ENCODE measurements around the gene TRMT5. TPM values are rescaled to one million over a fixed set of nuclear protein-coding genes. Genes with fewer than 3 reads are reported as not detected.

TRMT5 gene, protein sequence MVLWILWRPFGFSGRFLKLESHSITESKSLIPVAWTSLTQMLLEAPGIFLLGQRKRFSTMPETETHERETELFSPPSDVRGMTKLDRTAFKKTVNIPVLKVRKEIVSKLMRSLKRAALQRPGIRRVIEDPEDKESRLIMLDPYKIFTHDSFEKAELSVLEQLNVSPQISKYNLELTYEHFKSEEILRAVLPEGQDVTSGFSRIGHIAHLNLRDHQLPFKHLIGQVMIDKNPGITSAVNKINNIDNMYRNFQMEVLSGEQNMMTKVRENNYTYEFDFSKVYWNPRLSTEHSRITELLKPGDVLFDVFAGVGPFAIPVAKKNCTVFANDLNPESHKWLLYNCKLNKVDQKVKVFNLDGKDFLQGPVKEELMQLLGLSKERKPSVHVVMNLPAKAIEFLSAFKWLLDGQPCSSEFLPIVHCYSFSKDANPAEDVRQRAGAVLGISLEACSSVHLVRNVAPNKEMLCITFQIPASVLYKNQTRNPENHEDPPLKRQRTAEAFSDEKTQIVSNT
- total RNA-seq (2014; rRNA removed), result 16.2 and 22.0 TPM in 2 replicates
- 5.6 TPM for polyA plus RNA-seq (2012)

DNA sequence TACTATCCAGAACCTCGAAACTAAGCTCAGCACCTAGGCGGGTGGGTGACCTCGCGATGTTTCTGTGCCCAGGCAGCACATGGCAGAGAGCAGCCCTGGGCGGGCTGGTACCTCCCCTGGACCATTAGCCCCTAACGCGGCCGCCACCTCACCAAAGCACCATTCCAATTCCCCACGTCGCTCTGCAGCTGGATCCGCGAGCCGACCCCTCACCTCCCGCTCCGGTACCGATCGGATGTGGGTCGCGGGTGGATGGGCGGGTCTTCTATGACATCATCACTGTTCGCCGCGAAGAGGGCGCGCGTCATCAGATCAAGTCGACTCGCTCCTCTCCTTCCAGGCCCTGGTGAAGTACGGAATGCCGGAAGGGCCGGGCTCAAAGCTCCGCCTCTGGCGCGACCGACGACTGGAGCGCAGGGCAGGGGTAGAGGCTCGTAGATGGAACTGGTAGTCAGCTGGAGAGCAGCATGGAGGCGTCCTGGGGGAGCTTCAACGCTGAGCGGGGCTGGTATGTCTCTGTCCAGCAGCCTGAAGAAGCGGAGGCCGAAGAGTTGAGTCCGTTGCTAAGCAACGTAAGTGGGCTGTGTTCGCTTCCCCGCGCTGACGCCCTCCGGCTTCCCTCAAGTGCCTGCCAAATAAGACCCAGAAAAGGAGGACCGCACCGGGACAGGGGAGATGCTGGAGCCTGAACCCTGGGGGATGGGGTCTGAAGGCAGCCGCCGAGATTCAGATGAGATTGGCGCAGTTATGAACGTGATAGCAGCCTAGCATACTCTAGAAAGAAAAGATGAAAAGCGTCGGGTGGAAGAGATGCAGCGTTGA, at the start of gene TRMT5, which contains the start of gene SLC38A6:
TSS of gene TRMT5 (minus strand) at position 269 of the 822 bp plus-strand sequence. CDS start at position 163, 106 bp downstream.
TSS of gene SLC38A6 (plus strand) at position 435 of the 822 bp plus-strand sequence. CDS start at position 468, 33 bp downstream.
- peak; percentile 96 for DNase-seq (ENCODE audit: low read depth)

DNA sequence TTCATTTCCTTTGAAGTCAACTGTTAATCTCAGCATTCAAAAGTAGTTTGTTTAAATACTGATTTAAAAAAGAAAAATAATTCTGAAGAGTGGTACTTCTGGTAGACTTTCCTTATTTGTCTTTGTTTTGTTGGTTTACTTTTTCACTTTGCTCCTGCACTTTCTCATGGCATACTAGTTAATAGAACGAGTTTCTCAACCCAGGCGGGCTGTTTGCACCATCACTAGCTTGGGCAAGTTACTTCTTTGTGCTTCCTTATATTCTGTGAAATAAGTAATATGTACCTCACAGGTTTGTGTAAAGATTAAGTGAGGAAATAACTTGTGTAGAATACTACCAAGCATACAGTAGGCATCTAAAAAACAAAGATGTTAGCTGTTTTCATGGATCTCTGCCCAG, 45.6 kb upstream of the TRMT5 start:
- DNase-seq (ENCODE audit: low read depth), result no peak

DNA sequence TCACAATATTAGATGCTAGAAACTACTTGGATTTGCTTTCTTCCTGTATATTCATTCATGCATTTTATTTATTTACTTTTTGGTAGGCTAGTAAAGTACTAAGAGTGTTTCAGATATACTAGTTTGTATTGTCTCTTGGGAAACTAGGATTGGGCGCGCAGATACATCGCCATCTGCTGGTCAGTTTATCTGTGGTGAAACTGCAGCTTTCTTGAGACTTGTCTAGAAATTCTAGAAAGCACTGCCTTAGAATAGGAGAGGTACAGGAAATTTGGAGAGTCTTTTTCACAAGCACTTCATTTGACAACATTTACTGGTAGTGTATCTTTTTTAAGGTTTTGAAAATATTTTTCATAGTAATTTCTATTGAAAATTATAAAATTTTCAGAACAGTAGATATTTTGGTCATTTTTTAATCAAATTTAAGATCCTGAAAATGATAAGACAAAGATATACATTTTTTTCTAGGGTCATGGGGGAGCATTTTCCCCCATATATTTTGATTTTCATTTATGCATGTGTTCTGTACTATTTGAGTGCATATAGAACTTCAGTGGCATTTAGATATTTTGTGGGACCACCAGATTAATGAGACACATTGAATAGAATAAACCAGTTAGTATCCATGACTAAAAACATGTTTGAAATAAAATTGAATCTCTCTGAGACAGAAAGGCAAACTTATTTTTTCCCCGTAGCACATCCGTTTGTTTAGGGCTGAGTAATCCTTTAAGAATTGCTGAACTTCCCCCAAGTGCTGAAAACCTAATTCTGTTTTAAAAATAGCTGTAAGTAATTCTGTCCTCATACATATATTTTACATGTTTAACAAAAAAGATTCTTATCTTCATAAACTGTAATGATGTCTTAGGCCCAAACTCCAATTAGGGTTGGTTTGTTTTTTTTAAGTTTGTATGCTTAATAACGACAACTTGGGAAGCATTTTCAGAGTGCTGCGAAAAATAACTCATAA, 44.7 kb upstream of the TRMT5 start:
- peak; percentile 90 for DNase-seq (ENCODE audit: low read depth)

DNA sequence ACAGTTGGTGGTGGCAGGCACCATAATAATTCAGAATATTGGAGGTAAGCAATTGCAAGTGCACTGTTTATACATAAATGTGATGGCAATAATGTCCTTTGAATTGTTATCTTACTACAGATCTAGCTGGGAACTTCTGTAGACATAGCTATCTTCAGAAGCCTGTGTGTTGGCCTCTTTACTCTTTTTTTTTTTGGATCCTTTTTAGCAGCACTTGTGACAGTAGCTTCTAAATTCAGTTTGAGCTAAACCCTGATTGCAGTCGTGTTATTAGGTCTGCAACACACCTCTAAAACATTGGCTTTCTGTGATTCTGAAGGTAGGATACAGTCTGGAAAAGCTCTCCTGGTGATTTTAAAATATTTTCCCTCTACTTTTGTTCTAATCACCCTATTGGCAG, 38.7 kb upstream of the TRMT5 start:
- DNase-seq (ENCODE audit: low read depth), result no peak

DNA sequence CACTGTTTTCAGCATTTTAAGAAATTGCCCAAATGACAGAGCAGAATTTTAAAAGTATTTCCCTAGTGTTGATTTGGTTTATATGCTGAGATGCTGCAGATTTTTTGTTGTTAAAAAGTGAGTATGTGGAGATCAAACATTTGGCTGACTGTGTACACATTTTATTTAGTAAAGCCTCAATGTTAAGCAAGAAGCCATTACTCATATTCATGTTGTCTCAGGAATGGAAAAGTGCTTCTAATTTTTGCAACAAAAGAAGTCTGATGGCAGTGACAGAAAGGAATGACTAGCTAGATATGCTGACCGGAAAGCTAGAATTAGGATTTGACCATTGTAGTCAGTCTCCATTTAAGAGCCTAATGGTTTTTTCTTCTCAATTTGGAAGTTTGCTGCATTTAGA, 22.7 kb upstream of the TRMT5 start:
- DNase-seq (ENCODE audit: low read depth), result peak; percentile 67

DNA sequence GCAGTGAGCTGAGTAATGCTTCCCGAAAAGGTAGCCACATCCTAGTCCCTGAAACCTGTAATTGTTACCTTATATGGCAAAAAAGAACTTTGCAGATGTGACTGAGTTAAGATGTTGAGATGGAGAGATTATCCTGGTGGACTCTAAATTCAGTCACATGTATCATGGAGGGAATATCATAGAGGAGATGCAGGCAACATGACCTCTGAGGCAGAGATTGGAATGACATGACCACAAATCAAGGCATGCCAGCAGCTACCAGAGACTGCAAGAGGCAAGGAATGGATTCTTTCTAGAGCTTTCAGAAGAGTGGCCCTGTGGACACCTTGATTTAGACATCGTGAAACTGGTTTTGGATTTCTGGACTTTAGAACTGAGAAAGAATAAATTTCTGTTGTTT, 18.7 kb upstream of the TRMT5 start:
- no peak for DNase-seq (ENCODE audit: low read depth)

DNA sequence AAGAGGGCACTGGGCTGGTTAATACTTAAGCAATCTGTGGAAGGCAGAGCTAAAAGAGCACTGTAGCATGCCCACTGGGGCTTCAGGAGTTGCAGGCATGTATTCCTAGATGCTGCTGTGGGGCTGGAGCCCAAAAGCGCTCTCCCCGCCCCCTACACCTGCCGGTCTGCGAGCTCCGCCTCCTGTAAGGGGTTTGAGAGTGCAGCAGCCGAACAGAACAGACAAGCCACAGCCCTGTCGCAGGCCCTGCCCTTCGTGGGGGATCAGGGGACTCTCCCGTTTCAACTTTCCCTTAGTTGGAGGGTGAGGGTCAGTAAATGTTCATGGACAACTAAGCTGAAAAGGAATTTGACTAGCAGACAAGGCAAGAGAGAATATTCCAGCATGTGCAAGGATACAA, 17.7 kb upstream of the TRMT5 start:
- DNase-seq (ENCODE audit: low read depth), result no peak

DNA sequence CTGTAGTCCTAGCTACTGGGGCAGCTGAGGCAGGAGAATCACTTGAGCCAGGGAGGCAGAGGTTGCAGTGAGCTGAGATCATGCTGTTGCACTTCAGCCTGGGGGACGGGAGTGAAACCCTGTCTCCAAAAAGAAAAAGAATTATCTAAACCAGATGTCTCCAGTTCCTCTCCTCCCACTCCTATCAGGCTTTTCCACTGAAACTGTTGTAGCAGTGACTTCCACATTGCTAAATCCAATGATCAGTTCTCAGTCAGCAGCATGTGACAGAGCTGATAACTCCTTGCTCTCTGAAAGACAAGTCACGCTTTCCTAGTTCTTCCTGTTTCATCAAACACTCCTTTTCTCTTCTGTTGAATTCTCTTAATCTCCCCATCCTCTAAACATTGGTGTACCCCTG, 8.7 kb upstream of the TRMT5 start:
- no peak for DNase-seq (ENCODE audit: low read depth)

DNA sequence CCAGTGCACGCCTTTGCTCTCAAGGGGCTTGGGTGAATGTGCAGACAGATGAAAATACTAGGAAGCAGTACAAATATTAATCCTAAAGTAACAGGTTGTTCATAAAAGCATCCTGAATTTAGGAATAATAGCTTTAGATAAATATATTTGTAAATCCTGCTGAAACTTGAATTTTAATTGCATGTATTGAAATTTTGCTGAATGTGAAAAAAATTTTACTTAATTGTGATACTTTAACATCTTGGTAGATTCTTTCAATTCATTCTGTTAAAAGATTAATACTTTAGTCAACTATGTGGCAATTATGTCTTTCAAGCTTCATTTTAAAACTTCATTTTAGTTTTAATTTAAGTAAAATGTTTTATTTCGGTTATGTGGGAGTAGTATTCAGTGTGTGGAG, 5.6 kb upstream of the TRMT5 start:
- no peak for DNase-seq (ENCODE audit: low read depth)

DNA sequence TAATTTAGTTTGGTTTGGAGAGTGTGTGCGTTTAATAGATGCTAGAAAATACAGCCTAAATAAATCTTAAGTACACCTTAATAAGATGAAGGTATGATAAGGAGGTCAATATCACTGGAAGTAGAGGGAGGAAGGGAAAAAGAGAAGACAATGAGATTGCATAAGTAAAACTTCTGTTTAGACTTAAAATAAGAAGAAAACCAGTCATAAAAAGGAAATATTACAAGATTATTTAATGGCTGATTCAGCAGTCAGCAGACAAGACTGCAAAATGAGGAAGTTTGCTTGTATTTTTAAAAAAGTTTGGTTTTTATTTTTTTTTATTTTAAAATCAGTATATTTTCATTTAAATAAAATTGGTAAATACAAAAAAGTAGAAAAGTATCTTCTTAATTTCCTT, 3.3 kb upstream of the TRMT5 start:
- DNase-seq (ENCODE audit: low read depth), result no peak

DNA sequence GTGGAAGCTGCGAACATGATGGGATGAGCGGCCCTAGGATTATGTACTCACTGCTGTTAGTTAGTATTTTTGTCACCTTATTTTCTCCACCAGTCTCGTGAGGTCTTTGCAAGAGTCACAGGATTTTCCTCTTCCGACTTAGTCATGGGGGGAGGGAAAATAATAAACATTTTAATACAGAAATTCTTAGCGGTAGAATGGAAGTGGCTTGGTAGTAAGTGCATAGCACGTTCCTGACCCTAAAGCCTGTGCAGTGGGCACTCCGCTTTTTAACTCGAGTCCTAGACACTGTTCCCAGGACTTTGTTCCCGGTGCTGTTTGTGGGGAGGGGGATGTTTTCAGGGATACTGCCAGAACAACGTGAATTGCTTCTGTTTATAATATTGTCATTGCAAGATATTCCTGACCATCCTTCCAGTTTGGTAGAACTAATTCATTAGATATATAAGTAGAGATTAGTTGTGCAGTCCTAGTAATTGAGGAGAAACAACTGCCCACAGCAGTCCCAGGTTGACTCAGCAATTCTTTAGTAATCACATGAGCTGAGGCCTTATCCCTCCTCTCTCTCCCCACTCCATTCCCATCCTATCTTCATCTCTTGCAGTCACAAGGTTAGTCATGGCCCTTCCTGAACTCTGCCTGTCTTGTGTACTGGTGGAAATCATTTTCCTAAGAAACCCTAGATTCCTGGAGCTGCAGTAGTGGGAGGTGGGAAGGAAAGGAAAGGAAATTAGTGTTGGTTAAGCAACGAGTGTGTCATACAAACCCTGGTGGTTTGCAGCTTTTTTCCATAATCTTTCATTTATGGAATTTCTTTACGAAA, 965 bp upstream of the TRMT5 start:
- DNase-seq (ENCODE audit: low read depth), result peak; percentile 85

DNA sequence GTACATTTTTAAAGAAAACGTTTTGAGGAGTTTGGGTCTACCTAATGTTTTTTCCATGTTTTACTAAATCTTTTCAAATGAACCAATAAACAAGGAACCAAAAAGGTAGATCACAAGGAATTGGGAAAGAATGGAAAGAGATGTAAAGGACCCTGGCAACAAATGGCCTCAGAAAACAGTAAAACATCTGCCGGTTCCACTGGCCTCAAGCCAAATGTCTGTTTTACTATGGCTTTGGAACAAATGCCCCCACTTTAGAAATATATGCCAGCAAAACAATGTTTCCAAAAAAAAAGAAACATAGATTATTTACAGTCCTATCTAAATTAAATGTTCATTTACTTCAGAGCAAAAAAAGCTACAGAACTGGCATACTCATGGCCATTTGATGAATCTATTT, 3.0 kb downstream of the TRMT5 start:
- DNase-seq (ENCODE audit: low read depth), result peak; percentile 26

DNA sequence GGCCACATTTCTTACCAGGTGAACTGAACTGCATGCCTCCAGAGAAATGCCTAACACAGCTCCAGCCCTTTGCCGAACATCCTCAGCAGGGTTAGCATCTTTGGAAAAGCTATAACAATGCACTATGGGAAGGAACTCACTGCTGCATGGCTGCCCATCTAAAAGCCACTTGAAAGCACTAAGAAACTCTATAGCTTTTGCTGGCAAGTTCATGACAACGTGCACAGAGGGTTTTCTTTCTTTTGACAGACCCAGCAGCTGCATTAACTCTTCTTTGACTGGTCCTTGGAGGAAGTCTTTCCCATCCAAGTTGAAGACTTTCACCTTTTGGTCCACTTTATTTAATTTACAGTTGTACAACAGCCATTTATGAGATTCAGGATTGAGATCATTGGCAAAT, 5.3 kb downstream of the TRMT5 start:
- DNase-seq (ENCODE audit: low read depth), result peak; percentile 21

DNA sequence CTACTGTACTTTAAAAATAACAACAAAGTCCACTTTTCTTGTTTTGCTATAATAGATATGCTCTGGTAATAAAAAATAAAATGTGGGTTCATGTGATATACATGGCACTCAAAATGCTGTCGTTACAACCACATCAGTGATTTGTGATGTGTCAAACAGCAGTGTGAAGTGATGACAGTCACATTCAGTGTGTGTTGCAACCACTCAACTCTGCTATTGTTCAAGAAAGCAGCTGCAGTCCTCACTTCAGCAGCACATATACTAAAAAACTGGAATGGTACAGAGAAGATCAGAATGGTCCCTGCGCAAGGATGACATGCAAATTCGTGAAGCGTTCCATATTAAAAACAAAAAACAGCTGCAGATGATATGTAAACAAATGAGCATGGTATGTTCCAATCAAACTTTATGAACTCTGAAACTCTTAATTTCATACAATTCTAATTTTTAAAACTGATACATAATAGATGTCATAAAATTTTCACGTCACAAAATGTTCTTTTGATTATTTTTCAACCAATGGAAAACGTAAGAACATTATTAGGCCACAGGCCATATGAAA, 6.7 kb downstream of the TRMT5 start:
- no peak for DNase-seq (ENCODE audit: low read depth)

DNA sequence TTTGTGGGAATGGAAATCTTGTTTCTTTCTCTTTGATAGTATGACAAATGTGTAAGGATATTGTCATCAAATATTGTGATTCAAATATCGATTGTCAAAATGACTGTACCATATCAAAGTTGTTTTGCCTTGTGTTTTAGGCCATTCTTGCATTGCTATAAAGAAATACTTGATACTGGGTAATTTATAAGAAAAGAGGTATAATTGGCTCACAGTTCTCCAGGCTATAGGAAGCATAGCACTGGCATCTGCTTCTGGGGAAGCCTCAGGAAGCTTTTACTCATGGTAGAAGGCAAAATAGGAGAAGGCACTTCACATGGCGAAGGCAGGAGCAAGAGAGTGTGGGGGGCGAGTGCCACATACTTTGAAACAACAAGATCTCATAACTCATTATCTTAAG, 7.8 kb downstream of the TRMT5 start:
- DNase-seq (ENCODE audit: low read depth), result no peak

DNA sequence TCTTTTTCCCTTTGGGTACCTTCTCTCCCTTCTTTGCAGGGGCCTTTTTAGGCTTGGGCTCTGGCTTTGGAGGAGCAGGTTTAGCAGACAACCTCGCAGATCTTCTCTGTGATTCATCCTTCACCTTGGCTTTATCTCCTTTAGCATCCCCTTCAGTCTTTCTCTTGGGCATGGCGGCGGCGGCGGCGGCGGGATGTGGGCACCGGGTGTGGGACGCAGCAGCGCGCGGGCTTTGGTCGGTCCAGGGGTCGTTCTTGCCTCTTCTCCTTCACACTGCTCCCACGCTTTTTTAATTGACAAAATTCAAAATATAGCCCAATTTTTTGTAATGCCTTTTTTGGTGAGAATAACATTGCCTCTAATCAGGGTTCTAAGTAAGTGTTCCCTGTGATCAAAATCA, 8.6 kb downstream of the TRMT5 start:
- no peak for DNase-seq (ENCODE audit: low read depth)

DNA sequence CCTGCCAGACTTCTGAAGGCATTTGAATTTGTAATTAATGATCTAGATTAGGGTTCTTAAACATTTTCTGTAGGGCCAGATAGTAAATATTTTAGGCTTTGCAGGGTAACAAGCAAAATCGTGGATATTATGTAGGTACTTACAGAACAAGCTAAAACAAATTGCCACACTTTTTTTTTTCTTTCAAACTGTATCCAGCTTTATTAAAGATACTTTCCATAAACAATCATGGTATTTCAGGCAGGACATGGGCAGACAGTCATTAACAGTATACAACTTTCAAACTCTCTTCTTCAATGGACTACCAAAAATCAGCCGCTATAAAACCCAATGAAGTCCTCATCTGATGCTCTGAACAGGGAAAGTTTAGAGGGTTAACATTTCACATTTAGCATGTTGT, 9.6 kb downstream of the TRMT5 start:
- no peak for DNase-seq (ENCODE audit: low read depth)

DNA sequence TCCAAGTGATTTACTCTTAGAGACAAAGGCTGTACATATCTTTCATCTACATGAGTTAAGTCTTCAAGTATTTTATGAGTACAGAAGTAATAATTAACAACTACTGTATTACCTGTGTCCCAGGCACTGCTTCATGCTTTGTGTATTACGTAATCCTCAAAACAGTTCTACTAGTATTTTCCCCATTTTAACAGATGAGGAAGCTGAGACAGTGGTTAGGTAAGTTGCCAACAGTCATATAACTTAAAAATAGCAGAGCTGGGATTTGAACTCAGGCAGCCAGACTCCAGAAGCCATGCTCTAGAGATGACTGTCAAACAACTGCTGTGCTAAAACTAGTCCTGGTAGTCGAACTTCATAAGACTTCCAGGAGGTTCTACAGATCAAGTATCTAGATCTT, 10.7 kb downstream of the TRMT5 start:
- DNase-seq (ENCODE audit: low read depth), result no peak

DNA sequence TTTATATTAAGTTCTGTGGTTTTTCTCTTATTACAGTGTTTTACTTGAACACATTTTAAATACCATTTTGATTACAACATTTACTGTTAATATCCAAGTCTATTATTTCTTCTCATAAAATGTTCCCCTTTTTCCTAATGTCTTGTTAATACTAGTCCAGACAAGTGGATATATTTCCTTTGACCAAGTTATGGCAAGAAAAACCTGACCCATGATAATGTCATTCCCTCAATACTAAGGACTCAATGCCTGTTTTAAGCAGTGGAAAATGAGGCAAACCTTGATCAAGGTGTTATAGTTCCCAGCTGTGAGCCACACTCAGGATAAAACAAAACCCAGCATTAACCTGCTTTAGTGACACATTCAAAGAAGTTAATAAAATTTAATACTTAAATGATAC, 12.2 kb downstream of the TRMT5 start:
- DNase-seq (ENCODE audit: low read depth), result no peak

DNA sequence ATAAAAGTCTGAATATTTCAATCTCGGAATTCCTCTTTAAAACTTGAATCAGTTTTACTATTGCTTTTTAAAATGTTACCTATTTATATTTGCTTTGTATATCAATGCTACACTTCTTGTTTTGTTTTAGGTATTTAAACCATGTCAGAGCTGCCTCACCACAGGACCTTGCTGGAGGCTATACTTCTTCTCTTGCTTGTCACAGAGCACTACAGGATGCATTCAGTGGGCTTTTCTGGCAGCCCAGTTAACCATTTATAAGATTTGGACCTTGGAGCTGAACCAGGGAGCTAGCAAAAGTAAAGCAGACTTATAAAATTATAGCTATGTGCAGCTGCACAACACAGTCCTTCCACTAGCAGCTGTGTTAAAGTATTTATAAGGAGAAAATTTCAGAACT, 12.8 kb downstream of the TRMT5 start:
- no peak for DNase-seq (ENCODE audit: low read depth)
